ENCODE results near the gene CCDC40. TPM values are rescaled to one million over a fixed set of nuclear protein-coding genes. Genes with fewer than 3 reads are reported as not detected.
A peak's percentile ranks its signal among the peaks of the same experiment; 100 is the strongest.

The CCDC40 gene
- total and polyA plus RNA-seq, 2 of the 13 experiments (the other 11 are each of a cell fraction or from before 2014, with no cell fraction given) = 4.1 to 5.5 TPM

DNA sequence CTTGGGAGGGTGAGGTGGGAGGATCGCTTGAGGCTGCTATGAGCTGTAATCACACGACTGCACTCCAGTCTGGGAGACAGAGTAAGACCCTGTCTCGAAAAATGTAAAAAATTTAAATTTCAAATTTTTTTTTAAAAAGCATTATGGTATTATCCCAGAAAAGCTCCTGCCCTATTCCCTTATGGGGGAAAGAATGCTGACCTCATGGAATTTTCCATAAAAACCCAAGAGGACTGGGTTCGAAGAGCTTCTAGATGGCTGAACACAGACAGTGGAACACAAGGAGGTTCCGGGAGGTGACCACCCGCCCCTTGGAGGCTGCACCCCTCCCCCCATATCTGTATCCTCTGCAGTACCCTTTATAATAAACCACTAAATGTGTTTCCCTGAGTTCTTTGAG, 106.5 kb downstream of the CCDC40 start:
- DNase-seq (ENCODE audit: low spot score) (no peak), ATAC-seq (no peak), FAIRE-seq (no peak)
- Histone ChIP-seq H3K36me3 (replicated peaks in 1 of 2; ENCODE audit: control insufficient read depth in 1 of 2, insufficient read depth in 2 of 2, low read length in 2 of 2) (peaks cover 32 to 73% of the 10 kb centered on the region in 2 experiments), H2AFZ (ENCODE audit: low read length) (no peak overlapping the region), H3K4me3 (replicated peaks in 1 of 3; ENCODE audit: insufficient read depth in 1 of 3, low read depth in 2 of 3, low read length in 3 of 3) (no peak overlapping the region), H4K20me1 (ENCODE audit: insufficient read depth, low read length) (peaks cover 26% of the 10 kb centered on the region), H3K27ac (ENCODE audit: extremely low read length, insufficient read depth, low read length) (no peak overlapping the region), H3K27me3 (ENCODE audit: control insufficient read depth in 1 of 2, insufficient read depth in 2 of 2, low read length in 2 of 2) (no peaks in the 10 kb centered on the region; a peak in 1 of 5 replicates), H3K79me2 (ENCODE audit: insufficient read depth, low read length) (peaks cover 43% of the 10 kb centered on the region), H3K4me2 (ENCODE audit: low read depth, low read length) (no peak overlapping the region), H3K9ac (ENCODE audit: insufficient read depth, low read depth, low read length) (no peak overlapping the region), H3K4me1 (ENCODE audit: insufficient read depth, low read length) (peaks cover 28% of the 10 kb centered on the region), H3K9me3 (ENCODE audit: low read length) (no peaks in the 10 kb centered on the region)
- BruUV-seq (replicated peaks) = no TSS peak
- WGBS (ENCODE audit: low lambda C conversion rate) = 96% methylated on average over 6 of the region's 6 CpGs
- intact Hi-C loops (cut with micrococcal nuclease; ENCODE audit: unreplicated experiment) (no loop called here), in situ Hi-C loops (cut with HindIII; ENCODE audit: extremely low pct_ligation_motif_present, low pct_unique_long_range_greater_than_20kb) (no loop called here)
- POLR2A ChIA-PET = interaction anchor here (1.1 kb wide), 1 partner anchor 41 kb away, joined by 4 read pairs; the partner anchor contains the start of gene GAA
- TF ChIP-seq ADNP (CRISPR knock-in tag; IDR thresholded peaks at IDR 0.05) (no peak), HIVEP1 (CRISPR knock-in tag; IDR thresholded peaks at IDR 0.05) (no peak), SMAD9 (CRISPR knock-in tag; IDR thresholded peaks at IDR 0.05) (no peak), MAFK (conservative IDR thresholded peaks at IDR 0.05 in 1 of 2, IDR thresholded peaks at IDR 0.05 in 1 of 2; ENCODE audit: low read length in 2 of 2) (peak; percentile 74 to 88), FOXK2 (IDR thresholded peaks at IDR 0.05) (no peak), ZNF850 (CRISPR knock-in tag; conservative IDR thresholded peaks at IDR 0.05) (no peak), MAFF (IDR thresholded peaks at IDR 0.05; ENCODE audit: low read depth, low read length) (peak; percentile 77), PAF1 (CRISPR knock-in tag; IDR thresholded peaks at IDR 0.05) (no peak), ZBTB44 (CRISPR knock-in tag; IDR thresholded peaks at IDR 0.05) (no peak), ZNF451 (CRISPR knock-in tag; IDR thresholded peaks at IDR 0.05) (no peak), ZNF75D (CRISPR knock-in tag; IDR thresholded peaks at IDR 0.05; ENCODE audit: borderline replicate concordance) (no peak)
- TF ChIP-seq, protein P1, sequence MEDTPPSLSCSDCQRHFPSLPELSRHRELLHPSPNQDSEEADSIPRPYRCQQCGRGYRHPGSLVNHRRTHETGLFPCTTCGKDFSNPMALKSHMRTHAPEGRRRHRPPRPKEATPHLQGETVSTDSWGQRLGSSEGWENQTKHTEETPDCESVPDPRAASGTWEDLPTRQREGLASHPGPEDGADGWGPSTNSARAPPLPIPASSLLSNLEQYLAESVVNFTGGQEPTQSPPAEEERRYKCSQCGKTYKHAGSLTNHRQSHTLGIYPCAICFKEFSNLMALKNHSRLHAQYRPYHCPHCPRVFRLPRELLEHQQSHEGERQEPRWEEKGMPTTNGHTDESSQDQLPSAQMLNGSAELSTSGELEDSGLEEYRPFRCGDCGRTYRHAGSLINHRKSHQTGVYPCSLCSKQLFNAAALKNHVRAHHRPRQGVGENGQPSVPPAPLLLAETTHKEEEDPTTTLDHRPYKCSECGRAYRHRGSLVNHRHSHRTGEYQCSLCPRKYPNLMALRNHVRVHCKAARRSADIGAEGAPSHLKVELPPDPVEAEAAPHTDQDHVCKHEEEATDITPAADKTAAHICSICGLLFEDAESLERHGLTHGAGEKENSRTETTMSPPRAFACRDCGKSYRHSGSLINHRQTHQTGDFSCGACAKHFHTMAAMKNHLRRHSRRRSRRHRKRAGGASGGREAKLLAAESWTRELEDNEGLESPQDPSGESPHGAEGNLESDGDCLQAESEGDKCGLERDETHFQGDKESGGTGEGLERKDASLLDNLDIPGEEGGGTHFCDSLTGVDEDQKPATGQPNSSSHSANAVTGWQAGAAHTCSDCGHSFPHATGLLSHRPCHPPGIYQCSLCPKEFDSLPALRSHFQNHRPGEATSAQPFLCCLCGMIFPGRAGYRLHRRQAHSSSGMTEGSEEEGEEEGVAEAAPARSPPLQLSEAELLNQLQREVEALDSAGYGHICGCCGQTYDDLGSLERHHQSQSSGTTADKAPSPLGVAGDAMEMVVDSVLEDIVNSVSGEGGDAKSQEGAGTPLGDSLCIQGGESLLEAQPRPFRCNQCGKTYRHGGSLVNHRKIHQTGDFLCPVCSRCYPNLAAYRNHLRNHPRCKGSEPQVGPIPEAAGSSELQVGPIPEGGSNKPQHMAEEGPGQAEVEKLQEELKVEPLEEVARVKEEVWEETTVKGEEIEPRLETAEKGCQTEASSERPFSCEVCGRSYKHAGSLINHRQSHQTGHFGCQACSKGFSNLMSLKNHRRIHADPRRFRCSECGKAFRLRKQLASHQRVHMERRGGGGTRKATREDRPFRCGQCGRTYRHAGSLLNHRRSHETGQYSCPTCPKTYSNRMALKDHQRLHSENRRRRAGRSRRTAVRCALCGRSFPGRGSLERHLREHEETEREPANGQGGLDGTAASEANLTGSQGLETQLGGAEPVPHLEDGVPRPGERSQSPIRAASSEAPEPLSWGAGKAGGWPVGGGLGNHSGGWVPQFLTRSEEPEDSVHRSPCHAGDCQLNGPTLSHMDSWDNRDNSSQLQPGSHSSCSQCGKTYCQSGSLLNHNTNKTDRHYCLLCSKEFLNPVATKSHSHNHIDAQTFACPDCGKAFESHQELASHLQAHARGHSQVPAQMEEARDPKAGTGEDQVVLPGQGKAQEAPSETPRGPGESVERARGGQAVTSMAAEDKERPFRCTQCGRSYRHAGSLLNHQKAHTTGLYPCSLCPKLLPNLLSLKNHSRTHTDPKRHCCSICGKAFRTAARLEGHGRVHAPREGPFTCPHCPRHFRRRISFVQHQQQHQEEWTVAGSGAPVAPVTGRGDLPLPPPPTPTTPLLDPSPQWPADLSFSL (CRISPR knock-in tag; IDR thresholded peaks at IDR 0.05) = no peak
- CTCF ChIA-PET (ENCODE audit: low intra/inter-chr PET ratio, low total read pairs) = no interaction called here
